Measurements from ENCODE around the gene ETV6.

Gene ETV6

GRCh38 chr12:11753150-11753499 lies 103.7 kb downstream of the ETV6 start:
- H3K27me3 ChIP-seq (ENCODE audit: insufficient read depth, low read depth, severe bottlenecking): no peaks in the 10 kb centered on the region
- no peak overlapping the region for H3K4me3 ChIP-seq (ENCODE audit: low read depth, low read length)
- no peak for TF ChIP-seq CTCF (IDR thresholded peaks at IDR 0.05; ENCODE audit: low read depth, low read length)
- DNase-seq: no peak
- no peak overlapping the region for H3K27ac ChIP-seq
- no peaks in the 10 kb centered on the region for H3K9me3 ChIP-seq (ENCODE audit: severe bottlenecking)
- no peaks in the 10 kb centered on the region for H3K36me3 ChIP-seq

- H3K4me3 ChIP-seq (ENCODE audit: low read depth, low read length): no peak overlapping the region
- H3K36me3 ChIP-seq: no peaks in the 10 kb centered on the region
- DNase-seq: no peak
- no peaks in the 10 kb centered on the region for H3K27me3 ChIP-seq (ENCODE audit: insufficient read depth, low read depth, severe bottlenecking)
- H3K9me3 ChIP-seq (ENCODE audit: severe bottlenecking): no peaks in the 10 kb centered on the region
- no peak overlapping the region for H3K27ac ChIP-seq
- no peak for TF ChIP-seq CTCF (IDR thresholded peaks at IDR 0.05; ENCODE audit: low read depth, low read length)
These were observed 104.4 kb downstream of the ETV6 start for GRCh38 chr12:11753826-11754225.

GRCh38 chr12:11754256-11754655 lies 104.8 kb downstream of the ETV6 start:
- H3K27ac ChIP-seq: no peak overlapping the region
- no peak overlapping the region for H3K4me3 ChIP-seq (ENCODE audit: low read depth, low read length)
- H3K36me3 ChIP-seq: no peaks in the 10 kb centered on the region
- no peak for TF ChIP-seq CTCF (IDR thresholded peaks at IDR 0.05; ENCODE audit: low read depth, low read length)
- no peak for DNase-seq
- H3K27me3 ChIP-seq (ENCODE audit: insufficient read depth, low read depth, severe bottlenecking): no peaks in the 10 kb centered on the region
- H3K9me3 ChIP-seq (ENCODE audit: severe bottlenecking): no peaks in the 10 kb centered on the region

- Histone ChIP-seq H3K4me3 (ENCODE audit: low read depth, low read length) (no peak overlapping the region), H3K36me3 (no peaks in the 10 kb centered on the region), H3K27ac (no peak overlapping the region), H3K9me3 (ENCODE audit: severe bottlenecking) (no peaks in the 10 kb centered on the region), H3K27me3 (ENCODE audit: insufficient read depth, low read depth, severe bottlenecking) (no peaks in the 10 kb centered on the region)
- TF ChIP-seq CTCF (IDR thresholded peaks at IDR 0.05; ENCODE audit: low read depth, low read length): no peak
- DNase-seq: no peak
These were observed 105.9 kb downstream of the ETV6 start for GRCh38 chr12:11755302-11755930.

- H3K27ac ChIP-seq: no peak overlapping the region
- no peak for DNase-seq
- no peaks in the 10 kb centered on the region for H3K9me3 ChIP-seq (ENCODE audit: severe bottlenecking)
- no peaks in the 10 kb centered on the region for H3K36me3 ChIP-seq
- H3K4me3 ChIP-seq (ENCODE audit: low read depth, low read length): no peak overlapping the region
- H3K27me3 ChIP-seq (ENCODE audit: insufficient read depth, low read depth, severe bottlenecking): no peaks in the 10 kb centered on the region
- TF ChIP-seq CTCF (IDR thresholded peaks at IDR 0.05; ENCODE audit: low read depth, low read length): no peak
These were observed 106.5 kb downstream of the ETV6 start for GRCh38 chr12:11756022-11756421.

- no peak for TF ChIP-seq CTCF (IDR thresholded peaks at IDR 0.05; ENCODE audit: low read depth, low read length)
- Histone ChIP-seq H3K27me3 (ENCODE audit: insufficient read depth, low read depth, severe bottlenecking) (no peaks in the 10 kb centered on the region), H3K36me3 (no peaks in the 10 kb centered on the region), H3K27ac (no peak overlapping the region), H3K9me3 (ENCODE audit: severe bottlenecking) (no peaks in the 10 kb centered on the region), H3K4me3 (ENCODE audit: low read depth, low read length) (no peak overlapping the region)
- no peak for DNase-seq
These were observed 107.0 kb downstream of the ETV6 start for GRCh38 chr12:11756523-11756922.
